Measurements from ENCODE around the gene SLAIN1. TPM values are rescaled to one million over a fixed set of nuclear protein-coding genes. Genes with fewer than 3 reads are reported as not detected.

SLAIN1 gene
- total and polyA plus RNA-seq, 2 donors (not counting 3 experiments of a cell fraction or from before 2014, with no cell fraction given) = 4.1 to 4.3 TPM

DNA sequence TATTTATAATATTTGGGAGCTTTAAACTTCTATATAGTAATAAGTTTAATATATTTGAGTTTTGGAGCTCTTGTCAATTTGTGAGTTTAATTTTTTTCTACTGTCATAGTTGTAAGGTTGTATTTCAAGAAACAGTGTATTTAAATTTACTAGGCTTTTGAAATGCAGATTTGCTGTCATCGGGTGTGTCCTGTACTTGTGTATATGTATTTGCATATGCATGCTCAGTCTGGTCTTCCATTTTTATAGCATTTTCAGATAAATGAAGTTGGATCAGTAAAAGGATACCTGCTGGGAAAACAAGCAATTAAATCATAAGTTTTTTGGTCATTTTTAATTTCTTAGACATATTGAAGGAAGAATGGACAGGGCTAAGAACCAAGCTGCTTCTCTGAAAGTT, 33.1 kb downstream of the SLAIN1 start:
- DNase-seq (ENCODE audit: low read depth, low spot score) (no peak), FAIRE-seq (no peak)
- H3K27me3 ChIP-seq (ENCODE audit: control insufficient read depth in 2 of 2, insufficient read depth in 2 of 2, low read length in 2 of 2) = no peaks in the 10 kb centered on the region
- TF ChIP-seq, protein P1, sequence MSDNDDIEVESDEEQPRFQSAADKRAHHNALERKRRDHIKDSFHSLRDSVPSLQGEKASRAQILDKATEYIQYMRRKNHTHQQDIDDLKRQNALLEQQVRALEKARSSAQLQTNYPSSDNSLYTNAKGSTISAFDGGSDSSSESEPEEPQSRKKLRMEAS (IDR thresholded peaks at IDR 0.05; ENCODE audit: insufficient read depth, insufficient read length) = no peak
- TF ChIP-seq JUN (IDR thresholded peaks at IDR 0.05; ENCODE audit: borderline replicate concordance, insufficient read depth, insufficient read length, low read depth) (no peak), EZH2 (IDR thresholded peaks at IDR 0.05; ENCODE audit: borderline replicate concordance, low read depth, low read length, severe bottlenecking) (no peak), GATA2 (IDR thresholded peaks at IDR 0.05; ENCODE audit: insufficient read depth, insufficient read length, low read depth, low read length) (no peak), MYC (IDR thresholded peaks at IDR 0.05; ENCODE audit: low read depth, low read length) (no peak), POLR2A (IDR thresholded peaks at IDR 0.05; ENCODE audit: low read depth, low read length) (no peak), POLR2AphosphoS5 (IDR thresholded peaks at IDR 0.05; ENCODE audit: insufficient read depth, low read depth, low read length) (no peak), FOS (IDR thresholded peaks at IDR 0.05; ENCODE audit: borderline replicate concordance, insufficient read depth, low read length) (no peak)
- TF ChIP-seq, protein P2, sequence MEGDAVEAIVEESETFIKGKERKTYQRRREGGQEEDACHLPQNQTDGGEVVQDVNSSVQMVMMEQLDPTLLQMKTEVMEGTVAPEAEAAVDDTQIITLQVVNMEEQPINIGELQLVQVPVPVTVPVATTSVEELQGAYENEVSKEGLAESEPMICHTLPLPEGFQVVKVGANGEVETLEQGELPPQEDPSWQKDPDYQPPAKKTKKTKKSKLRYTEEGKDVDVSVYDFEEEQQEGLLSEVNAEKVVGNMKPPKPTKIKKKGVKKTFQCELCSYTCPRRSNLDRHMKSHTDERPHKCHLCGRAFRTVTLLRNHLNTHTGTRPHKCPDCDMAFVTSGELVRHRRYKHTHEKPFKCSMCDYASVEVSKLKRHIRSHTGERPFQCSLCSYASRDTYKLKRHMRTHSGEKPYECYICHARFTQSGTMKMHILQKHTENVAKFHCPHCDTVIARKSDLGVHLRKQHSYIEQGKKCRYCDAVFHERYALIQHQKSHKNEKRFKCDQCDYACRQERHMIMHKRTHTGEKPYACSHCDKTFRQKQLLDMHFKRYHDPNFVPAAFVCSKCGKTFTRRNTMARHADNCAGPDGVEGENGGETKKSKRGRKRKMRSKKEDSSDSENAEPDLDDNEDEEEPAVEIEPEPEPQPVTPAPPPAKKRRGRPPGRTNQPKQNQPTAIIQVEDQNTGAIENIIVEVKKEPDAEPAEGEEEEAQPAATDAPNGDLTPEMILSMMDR (IDR thresholded peaks at IDR 0.05; ENCODE audit: extremely low read depth in 1 of 2, insufficient read depth in 1 of 2, low read depth in 1 of 2, low read length in 2 of 2) = no peak
- no peak overlapping the region for H2AFZ ChIP-seq (ENCODE audit: low read depth, low read length)
- no peak overlapping the region for H3K4me3 ChIP-seq (replicated peaks in 1 of 3; ENCODE audit: insufficient read depth in 1 of 3, low read depth in 1 of 3, low read length in 3 of 3)
- dilution Hi-C loops (cut with MboI; ENCODE audit: extremely low pct_ligation_motif_present, low sequenced_read_pairs) (no loop called here), intact Hi-C loops (cut with micrococcal nuclease) (no loop called here)
- CTCF ChIA-PET = no interaction called here
- no peaks in the 10 kb centered on the region for H3K79me2 ChIP-seq (ENCODE audit: control insufficient read depth, insufficient read depth, low read length)
- BruUV-seq (replicated peaks) = no TSS peak
- H3K36me3 ChIP-seq (ENCODE audit: control insufficient read depth in 2 of 2, extremely low read depth in 1 of 2, insufficient read depth in 2 of 2, low read length in 2 of 2) = no peaks in the 10 kb centered on the region
- H3K4me2 ChIP-seq (ENCODE audit: insufficient read depth, low read length) = no peak overlapping the region
- no peak overlapping the region for H3K9ac ChIP-seq (replicated peaks; ENCODE audit: extremely low read depth, insufficient read depth, low read length)
- H3K27ac ChIP-seq (ENCODE audit: insufficient read depth, low read depth, low read length) = no peak overlapping the region
- no peaks in the 10 kb centered on the region for H3K4me1 ChIP-seq (ENCODE audit: control insufficient read depth, extremely low read depth, insufficient read depth, low read length)
- H3K9me3 ChIP-seq (replicated peaks; ENCODE audit: control insufficient read depth, insufficient read depth, low read length) = no peaks in the 10 kb centered on the region
- H3K9me1 ChIP-seq (replicated peaks; ENCODE audit: control insufficient read depth, extremely low read depth, insufficient read depth, low read length) = no peaks in the 10 kb centered on the region
- POLR2A ChIA-PET = no interaction called here
- H4K20me1 ChIP-seq (replicated peaks; ENCODE audit: control insufficient read depth, extremely low read depth, insufficient read depth, low read length) = no peaks in the 10 kb centered on the region
